CD4-positive, alpha-beta T cell treated with Interleukin-15 for 4 hours (primary cell): ENCODE data around the gene RNF31.
A peak's percentile ranks its signal among the peaks of the same experiment; 100 is the strongest.

Experiments
- DNase-seq: peaks from one replicate; pipeline ENCODE4 v3.0.0-alpha.2; 2020; ENCODE audit warnings: low spot score

The RNF31 gene

GRCh38 chr14:24159777-24160498 is 12.6 kb downstream of the RNF31 start:
- no peak for DNase-seq

DNA sequence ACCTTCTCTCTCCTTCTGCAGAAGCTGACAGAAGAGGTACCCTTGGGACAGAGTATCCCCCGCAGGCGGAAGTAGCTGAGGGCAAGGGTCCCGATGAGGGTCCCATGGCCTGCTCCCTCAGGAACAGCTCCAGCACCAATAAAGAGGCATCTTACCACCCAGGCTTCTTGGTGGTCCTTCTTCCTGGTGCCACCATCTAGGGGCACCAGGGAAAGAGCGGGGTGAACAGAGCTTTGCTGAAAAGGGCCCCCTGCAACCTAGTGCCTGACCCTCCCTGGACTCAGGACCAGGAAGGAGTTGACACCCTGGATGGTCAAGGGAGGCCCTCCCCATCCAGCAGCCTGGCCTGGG is 13.2 kb downstream of the RNF31 start:
- DNase-seq = no peak

DNA sequence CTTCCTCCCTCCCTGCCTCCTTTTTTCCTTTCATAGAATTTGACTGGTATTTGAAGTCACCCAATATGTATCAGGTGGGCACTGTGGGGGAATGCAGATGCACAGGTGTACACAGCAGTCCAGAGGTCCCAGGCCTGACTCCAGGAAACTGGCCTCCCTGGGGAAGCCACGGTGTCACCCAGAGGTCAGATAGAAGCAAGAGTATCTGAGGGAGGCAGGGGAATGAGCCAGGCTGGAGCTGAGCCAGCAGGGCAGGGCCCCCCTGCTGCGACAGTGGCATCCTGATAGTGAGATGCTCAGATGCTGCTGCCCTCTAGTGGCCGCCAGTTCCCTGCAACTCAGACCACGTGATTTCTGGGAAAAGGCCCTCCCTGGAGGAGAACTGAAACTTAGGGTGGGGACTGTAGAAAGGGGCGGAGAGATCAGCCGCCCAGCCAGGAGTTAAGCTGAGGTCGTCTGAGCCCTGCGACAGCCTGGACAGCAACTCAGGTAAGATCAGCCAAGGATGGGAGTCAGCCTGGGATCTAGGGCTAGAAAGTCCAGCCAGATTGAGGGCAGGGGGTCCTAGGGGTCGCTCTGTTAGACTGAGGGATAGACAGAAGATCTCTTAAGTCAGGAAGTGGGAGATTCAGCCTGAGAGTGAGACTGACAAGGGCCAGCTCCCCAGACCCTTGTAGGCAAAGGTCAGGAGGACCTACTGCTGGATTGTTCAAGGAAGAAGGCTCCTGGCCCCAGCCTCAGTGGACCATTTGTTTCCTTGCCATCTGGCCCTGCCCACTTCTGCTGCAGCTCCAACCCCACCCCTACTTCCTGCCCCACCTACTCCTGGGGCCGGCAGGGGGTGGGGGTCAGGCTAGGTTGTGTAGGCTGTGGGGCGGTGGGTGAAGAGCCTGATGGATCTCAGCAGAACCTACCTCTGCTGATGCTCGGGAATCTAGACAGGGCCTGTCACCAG is 13.8 kb downstream of the RNF31 start, which contains the start of gene IRF9:
IRF9 (plus strand) TSS at position 416 of the 955 bp plus-strand sequence. CDS start 880 bp downstream, outside the sequence.
- peak; percentile 99 for DNase-seq

GRCh38 chr14:24162093-24162492 is 14.8 kb downstream of the RNF31 start:
- DNase-seq = no peak

GRCh38 chr14:24164518-24164991 is 17.3 kb downstream of the RNF31 start:
- DNase-seq = no peak

DNA sequence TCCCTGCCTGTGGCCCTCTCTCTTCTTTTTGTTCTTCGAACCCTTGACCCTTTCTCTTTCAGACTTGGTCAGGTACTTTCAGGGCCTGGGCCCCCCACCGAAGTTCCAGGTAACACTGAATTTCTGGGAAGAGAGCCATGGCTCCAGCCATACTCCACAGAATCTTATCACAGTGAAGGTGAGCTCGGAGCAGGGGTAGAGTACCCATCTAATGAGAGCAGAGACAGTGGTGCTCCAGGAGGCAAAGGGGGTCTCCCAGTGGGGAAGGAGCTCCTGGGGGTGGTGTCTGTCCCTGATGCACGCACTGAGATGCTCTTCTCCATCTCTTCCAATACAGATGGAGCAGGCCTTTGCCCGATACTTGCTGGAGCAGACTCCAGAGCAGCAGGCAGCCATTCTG is 18.5 kb downstream of the RNF31 start:
- DNase-seq = no peak

- DNase-seq = no peak
These were observed 20.3 kb downstream of the RNF31 start for GRCh38 chr14:24167469-24168114.

- DNase-seq = peak; percentile 53
These were observed 24.3 kb downstream of the RNF31 start, which contains the start of gene REC8 for GRCh38 chr14:24171422-24172260. Gene REC8, plus strand, starts transcription at chr14:24172080. Its CDS starts 473 bp downstream, at chr14:24172553.

DNA sequence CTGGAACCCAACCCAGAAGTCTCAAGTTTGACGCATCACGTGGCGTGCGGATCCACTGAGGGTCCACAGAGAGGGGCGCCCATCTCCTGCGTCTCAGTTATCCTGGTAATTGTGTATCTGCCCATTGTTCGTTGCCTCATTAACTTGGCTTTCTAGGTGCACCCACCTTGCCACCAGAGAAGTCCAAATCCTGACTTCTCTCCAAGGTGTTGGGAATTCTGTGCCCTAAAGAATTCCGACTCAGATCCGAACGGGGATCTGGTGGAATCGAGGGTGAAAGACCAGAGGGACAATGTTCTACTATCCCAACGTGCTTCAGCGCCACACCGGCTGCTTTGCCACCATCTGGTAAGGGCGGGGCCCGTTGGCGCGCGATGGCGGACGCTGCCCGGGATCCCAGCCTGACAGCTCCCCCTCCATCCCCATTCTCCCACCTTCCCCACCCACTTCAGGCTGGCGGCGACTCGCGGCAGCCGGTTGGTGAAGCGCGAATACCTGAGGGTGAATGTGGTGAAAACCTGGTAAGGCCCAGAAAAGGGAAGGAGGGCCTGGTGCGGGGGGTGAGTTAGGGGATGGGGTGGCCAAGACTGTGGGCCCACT is 25.1 kb downstream of the RNF31 start:
- DNase-seq = no peak

DNA sequence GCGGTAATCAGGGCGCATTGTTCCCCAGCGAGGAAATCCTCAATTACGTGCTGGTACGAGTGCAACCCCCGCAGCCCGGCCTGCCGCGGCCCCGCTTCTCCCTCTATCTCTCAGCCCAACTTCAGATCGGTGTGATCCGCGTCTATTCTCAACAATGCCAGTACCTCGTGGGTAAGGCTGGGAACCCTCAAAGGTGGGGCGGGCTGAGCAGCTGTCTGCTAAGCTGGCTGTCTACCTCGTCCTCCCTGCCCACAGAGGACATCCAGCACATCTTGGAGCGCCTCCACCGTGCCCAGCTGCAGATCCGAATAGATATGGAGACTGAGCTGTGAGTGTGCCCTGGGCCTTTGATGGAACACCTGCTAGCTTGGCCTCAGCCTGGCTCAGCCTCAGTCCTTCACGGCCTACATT is 25.6 kb downstream of the RNF31 start:
- no peak for DNase-seq

DNA sequence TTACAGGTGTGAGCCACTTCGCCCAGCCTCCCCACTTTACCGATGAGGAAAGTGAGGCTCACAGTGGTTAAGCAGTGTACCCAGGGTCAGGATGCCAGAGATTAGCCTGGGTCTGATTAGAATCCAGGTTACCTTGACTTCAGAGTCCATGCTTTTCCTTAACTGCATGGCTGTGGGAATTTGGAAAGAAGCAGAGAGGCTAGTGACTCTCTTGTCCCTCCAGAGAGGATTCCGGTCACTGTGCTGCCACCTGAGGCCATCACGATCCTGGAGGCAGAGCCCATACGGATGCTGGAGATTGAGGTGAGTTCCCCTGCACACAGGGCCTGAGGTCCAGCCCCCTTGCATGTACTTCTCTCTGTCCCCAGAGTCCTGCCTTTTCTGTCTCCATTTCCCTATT is 29.3 kb downstream of the RNF31 start:
- no peak for DNase-seq

DNA sequence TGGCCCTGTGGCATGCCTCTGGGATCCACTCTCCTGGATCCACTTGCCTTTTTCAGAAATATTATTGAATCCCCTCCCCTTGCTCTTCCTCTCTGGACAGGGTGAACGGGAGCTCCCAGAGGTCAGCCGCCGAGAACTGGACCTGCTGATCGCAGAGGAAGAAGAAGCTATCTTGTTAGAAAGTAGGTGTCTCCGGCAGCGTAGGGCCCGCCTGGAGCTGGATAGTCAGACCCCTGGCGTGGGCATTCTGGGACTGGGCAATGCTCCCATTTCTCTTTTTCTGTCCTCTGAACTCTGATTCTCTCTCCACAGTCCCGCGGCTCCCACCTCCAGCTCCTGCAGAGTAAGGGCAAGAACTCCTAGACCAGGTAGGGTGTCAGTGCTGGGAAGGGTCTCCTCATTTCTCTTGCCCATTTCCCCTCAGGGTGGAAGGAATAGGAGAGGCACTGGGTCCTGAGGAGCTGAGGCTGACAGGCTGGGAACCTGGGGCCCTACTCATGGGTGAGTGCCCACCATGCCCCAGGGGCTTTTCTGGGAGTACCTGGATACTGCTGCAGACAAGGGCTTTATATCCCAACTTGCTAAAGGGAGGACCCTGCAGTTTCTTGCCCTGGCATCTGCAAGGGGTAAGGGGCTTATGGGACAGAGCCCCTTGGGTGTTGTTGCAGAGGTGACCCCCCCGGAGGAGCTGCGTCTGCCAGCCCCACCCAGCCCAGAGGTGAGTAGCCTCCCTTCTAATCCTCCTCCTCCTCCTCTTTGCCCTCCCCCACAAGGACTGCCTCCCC is 29.9 kb downstream of the RNF31 start:
- no peak for DNase-seq

GRCh38 chr14:24177891-24178290 is 30.6 kb downstream of the RNF31 start:
- no peak for DNase-seq

GRCh38 chr14:24178399-24179178 is 31.3 kb downstream of the RNF31 start:
- no peak for DNase-seq

GRCh38 chr14:24179294-24179960 is 32.1 kb downstream of the RNF31 start:
- no peak for DNase-seq

GRCh38 chr14:24179961-24180796 is 32.9 kb downstream of the RNF31 start:
- no peak for DNase-seq

DNA sequence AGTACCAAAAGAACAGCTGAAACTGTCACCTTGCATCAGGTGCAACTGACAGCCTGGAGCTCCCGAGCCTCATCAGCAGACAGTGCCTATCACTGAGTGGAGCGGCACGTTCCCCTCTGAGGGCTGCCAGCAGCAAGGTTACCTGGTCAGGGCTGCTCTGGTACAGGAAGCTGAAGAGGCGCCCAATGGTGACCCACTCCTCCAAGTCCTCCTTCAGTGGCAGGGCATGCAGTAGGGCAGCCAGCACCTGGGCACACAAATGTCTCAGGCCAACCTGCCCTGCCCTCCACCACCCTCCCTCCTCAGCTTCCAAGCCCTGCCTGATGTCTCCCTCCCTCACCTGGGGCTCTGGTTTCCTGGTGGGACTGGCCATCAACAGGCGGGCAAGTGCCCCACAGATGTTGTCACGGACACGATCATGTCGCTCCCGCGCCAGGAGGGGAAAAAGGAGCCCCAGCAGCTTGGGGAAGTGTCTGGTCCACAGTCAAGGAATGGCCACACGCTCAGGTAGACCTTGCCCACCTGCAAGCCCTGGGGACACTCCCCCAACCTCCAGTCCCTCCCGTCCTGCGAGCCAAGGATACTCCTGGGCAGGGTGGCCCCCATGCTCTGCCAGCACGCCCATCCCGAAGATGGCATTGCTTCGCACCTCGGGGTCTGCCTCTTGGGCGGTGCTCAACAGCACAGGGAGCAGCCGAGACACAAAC is 34.2 kb downstream of the RNF31 start:
- DNase-seq = no peak
